ACHN (cell line): ENCODE data around the gene SNAPIN.
"Not testable (repeated sequence)": the region's sequence is repeated elsewhere in the genome, so short reads cannot be mapped to it uniquely, and the experiment has no call there.

Experiments
- DNase-seq: peaks from one replicate; pipeline ENCODE4 v3.0.0-alpha.2; 2015
- in situ Hi-C: cut with HindIII; loops from 2 replicates; pipeline ENCODE4 v1.10.0; 2017; ENCODE audit warnings: low sequenced_read_pairs, low pct_ligation_motif_present, low pct_unique_long_range_greater_than_20kb

Gene SNAPIN

DNA sequence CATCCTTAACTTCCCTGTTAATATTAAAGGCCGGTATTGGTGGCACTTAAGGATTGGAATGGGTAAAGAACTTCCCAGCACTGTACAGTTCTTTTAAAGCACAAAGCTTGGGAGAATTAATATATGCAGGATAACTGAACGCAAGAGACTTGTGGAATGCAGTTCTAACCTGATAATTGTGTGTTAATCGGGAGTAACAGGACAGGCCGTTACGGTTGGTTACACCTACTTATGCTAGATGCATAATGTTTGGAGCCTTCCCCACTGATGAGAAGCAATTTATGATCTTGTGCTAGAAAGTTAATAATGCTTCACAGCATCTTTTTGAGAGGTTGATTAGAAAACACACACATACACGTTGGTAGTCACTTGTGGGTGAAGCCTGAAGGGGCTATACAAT lies 17.6 kb upstream of the SNAPIN start:
- no peak for DNase-seq
- in situ Hi-C loops, result no loop called here

DNA sequence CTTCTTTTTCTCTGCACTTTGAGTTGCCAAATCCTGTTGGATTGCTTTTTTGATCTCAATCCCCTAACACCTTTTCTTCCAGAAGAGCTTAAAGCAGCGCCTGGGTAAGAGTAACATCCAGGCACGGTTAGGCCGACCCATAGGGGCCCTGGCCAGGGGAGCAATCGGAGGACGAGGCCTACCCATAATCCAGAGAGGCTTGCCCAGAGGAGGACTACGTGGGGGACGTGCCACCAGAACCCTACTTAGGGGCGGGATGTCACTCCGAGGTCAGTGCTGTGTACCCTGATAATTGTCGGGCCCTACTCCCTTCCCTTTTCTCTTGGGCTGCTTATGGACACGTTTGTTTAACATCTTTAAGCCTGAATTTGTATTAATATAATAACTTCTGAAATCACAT lies 16.3 kb upstream of the SNAPIN start:
- in situ Hi-C loops, result no loop called here
- no peak for DNase-seq

DNA sequence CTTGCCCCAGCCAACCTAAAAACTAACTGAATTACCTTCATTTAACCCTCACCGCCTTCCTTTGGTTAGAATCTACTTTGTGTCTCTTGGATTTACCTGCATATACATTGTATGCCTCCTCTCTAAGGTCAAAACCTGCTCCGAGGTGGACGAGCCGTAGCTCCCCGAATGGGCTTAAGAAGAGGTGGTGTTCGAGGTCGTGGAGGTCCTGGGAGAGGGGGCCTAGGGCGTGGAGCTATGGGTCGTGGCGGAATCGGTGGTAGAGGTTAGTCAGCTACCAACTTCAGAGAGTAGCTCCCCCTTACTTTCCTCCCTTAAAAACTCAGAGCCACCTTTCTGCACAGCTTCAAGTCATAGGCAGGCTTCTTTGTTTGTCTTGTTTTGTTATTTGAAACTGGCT lies 15.4 kb upstream of the SNAPIN start:
- in situ Hi-C loops, result no loop called here
- DNase-seq, result no peak

DNA sequence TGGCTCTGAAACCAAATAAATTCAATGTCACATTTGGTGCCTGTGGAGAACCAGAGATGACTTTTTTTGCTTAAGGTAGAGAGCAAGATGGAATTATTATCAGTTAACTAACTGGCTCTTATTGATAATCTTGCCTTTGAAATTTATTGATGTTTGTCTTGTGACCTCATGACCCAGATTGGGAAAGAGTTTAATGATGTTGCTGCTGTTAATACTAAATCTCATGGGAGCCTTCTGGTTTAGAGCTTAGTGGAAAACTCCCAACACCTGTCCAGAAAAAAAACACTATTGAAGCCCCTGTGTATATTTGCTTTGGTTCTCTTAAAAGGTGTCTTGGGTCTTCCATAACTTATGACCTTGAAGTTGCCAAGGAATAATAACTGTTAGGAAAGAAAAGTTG lies 14.7 kb upstream of the SNAPIN start:
- in situ Hi-C loops, result no loop called here
- DNase-seq, result no peak

DNA sequence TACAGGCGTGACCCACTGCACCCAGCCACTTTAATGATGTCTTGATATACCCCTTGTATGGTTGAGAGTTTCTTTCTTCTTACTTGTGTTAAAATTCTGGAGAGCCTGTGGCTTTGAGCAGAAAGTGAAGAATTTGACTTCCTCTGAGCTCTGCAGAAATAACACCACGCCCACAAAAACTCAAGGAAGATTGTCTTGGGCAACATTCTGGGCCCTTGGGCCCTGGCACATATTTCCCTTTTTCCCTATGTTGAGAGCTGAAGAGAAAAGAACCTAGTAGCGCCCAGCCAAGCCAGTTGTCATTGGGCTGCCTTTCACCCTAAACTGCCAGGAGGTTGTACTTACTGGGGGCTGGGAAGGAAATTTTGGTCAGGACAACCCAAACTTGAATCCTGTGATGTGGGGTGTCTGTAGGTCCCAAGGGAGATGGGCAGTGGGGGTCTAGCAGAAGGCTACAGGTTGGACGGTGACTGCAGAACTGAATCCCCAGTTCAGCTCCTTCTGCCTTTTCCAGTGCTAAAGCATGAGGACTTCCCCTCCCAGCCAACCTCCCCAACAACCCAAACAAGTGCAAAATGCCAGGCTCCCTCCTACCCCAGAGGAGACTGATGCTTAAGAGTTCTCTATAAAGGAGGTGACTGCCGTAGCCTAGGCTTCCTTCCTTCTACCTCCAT lies 11.7 kb upstream of the SNAPIN start:
- in situ Hi-C loops, result no loop called here
- no peak for DNase-seq

DNA sequence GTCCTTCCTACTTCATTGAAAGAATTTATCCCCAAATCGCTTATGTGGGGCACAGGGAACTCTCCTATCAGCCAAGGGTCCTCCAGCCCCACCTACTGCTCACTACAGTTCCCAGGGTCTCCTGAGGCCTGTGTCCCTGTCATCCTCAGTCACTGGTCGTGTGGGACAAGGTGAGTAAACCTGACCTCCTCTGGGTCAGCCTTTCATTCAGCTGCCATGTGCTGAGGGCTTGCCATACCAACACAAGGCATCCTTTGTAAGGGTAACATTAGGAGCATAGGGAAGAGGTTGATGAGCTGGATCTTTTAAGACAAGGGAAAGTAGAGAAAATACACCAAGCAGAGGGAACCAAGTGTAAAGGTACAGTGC lies 11.2 kb upstream of the SNAPIN start:
- in situ Hi-C loops, result no loop called here
- no peak for DNase-seq

DNA sequence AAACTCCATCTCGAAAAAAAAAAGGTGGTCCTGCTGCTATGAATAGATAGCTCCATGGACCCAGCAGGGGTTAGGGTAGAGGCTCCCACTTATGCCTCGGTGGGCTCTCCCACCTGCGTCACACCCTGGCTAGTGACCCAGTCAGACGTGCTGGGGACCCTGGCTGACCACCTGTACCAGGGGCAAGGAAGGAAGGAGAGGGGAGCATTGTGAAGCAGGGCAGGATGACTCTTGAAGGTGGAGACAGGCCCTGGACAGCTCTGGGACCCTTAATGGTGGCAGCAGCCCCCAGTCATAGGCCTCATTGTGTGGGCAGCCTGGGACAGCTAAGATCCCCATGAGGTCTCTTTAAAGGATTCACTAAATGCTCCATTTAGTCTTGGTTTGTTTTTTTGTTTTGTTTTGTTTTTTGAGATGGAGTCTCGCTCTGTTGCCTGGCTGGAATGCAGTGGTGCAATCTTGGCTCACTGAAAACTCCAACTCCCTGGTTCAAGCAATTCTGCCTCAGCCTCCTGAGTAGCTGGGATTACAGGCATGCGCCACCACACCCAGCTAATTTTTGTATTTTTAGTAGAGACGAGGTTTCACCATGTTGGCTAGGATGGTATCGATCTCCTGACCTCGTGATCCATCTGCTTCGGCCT lies 10.4 kb upstream of the SNAPIN start:
- peak; percentile 37 for DNase-seq
- in situ Hi-C loops, result no loop called here

DNA sequence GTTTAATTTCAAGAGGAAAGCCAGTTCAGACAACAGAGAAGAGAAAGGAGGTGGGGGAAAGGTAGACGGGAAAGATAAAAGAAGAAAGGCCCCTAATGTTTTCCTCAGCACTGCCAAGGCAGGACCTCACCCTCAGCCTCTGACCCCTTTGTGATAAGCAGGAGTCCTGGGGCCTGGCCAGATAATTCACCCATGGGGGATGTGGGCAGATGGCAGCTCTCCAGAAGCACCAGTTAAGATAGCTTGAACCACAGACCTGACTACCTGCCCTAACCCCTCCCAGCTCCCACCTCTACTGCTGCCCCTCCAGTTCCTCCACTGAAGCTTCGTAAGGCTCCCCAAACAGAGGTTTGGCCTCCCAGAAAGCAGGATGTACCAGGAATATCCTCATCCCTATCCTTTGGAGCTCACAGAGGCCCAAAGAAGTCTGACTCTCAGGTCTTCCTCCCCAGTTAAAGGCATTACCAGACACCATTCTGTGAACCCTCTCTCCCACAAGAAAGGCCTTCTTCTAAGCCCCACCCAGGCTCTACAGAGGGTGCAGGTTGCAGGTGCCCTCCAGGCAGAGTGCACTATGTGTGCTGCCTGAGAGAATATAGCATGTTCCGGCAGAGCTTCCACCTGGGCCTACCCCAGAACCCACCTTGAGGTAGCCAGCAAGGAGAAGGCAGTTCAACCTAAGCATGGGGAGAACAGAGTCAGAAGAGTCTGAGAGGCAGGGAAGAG lies 9.2 kb upstream of the SNAPIN start:
- in situ Hi-C loops, result no loop called here
- DNase-seq, result no peak

DNA sequence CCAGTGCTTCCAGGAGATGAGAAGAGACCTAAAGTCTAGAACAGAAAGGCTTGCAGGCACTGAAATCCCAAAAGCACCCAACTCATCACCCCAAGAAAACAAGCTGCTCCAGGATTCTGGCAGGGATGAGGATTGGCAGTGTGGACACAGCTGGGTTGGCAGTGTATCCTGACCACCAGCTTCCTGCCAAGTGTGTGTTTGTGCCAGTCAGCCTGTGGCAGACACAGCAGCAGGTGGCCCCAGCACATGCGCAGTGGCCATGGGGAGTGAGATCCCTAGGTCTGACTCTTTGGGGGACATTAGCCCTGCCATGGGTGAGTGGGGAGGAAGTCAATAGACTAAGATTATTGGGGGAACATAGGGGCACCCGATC lies 8.7 kb upstream of the SNAPIN start:
- DNase-seq, result no peak
- in situ Hi-C loops, result no loop called here

DNA sequence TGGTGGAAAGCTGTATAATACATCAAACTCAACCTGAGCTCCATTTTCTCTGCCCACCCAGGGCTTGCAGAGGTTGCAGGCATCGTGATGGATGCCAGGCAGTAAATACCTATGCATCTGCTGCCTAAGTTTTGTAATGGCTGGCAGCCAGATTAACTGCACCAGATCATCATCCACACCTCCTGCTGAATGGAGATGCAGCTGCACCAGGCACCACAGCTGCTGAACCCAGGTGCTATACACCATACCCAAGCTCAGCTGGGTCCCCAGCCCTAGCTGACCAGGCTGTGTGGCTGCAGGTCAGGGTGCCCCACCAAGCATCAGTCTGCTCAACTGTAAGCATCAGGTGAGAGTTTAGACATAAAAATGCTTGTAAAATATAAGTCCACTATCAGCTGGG lies 6.7 kb upstream of the SNAPIN start:
- in situ Hi-C loops, result no loop called here
- DNase-seq, result no peak

DNA sequence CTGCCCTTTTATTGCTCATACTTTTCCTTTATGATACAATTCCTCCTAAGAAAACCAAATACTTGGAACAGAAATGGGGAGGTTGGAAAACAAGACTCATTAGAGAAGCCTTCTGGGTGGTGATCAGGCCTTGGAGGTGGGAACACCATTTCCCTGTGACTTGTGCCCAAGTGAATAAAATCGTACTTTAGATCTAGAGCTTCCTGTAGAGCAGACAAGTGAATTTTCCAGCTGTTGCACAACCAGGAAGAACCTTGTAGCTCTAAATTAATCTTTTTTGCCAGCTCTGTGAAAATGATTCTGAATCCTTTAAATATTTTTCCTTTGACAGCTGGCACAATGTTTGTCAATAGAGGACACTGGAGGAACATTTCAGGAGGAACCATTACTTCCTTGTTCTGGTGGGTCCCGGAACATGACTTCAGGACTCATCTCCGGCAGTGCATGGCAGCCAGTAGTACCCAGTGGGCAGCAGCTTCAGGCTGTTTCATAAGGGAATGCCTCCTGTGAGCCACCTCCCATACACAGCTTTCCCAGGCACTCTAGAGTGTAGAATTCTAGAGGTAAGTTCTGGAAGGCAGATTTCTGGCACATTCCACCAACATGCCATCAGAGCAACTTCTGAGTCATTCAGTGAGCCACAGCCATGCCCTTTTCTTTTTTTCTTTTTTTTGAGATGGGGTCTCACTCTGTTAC lies 5.5 kb upstream of the SNAPIN start:
- peak; percentile 44 for DNase-seq
- in situ Hi-C loops, result no loop called here

DNA sequence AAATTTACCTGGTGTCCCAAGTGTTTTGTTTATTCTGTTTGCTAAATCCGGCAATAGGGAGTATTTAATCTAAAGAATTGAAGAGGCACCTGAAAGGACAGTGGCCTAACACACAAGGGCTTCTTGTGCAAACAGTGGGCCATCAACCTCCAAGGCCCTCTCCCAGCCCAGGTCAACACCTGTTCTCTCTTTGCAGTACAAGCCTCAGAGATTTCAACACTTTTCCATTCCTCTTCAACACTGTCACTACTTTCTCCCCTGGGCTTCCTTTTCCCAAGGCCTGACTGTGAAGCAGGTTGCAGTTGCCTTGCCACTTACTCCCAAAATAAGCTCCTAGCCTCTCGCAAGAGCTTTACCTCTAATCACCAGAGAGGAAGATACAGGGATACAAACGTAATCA lies 3.2 kb upstream of the SNAPIN start:
- no peak for DNase-seq
- in situ Hi-C loops, result no loop called here

DNA sequence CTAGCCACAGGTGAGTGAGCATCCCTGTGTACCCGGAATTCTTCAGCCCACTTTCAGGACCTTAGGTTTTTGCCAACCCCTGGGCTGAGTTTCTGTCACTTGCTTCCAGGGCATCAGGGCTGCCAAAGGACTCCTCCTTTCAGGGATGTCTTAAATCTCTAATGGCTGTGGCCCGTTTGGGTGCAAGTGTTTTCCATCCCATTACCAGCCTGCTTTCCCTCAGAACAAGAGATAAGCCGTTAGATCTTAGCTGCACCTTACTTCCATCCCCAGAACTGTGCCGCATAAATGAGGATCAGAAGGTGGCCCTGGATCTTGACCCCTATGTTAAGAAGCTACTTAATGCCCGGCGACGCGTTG lies 652 bp downstream of the SNAPIN start:
- in situ Hi-C loops, result no loop called here
- DNase-seq, result no peak

DNA sequence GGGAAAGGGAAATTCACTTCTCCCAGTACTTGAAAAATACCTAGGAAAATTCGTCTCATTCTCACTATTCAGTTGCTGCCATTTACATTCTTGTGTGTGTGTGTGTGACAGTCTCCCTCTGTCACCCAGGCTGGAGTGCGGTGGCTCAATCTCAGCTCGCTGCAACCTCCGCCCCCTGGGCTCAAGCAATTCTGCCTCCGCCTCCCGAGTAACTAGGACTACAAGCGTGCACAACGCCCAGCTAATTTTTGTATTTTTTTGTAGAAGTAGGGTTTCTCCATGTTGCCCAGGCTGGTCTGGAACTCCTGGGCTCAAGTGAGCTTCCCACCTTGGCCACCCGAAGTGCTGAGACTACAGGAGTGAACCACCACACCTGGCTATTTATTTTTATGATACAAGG lies 1.2 kb downstream of the SNAPIN start:
- in situ Hi-C loops, result no loop called here
- no peak for DNase-seq

DNA sequence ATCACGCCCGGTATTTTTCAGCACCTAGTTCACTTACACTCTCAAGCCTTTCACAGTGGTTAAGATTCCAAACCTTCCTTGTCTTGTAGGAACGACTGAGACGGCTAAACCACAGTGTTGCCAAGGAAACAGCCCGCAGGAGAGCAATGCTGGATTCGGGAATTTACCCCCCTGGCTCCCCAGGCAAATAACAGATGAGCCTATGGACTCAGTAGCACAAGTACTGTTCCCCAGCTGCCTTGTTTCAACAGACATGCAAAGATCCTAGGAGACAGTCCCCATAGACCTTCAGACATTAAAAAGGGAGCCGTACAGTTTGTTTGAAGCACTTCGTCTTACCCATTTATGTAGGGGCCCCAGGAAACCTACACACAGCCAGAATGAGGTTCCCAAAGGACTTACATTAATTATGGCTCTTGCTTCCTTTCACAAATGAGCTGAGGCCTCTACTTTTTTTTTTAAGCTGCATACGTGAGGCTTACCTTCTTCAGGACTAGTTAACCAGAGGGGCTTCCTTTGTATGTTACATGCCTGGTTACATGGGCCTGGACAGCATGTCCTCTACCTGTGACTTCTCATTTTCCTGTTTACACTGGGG lies 2.7 kb downstream of the SNAPIN start:
- no peak for DNase-seq
- in situ Hi-C loops, result no loop called here

DNA sequence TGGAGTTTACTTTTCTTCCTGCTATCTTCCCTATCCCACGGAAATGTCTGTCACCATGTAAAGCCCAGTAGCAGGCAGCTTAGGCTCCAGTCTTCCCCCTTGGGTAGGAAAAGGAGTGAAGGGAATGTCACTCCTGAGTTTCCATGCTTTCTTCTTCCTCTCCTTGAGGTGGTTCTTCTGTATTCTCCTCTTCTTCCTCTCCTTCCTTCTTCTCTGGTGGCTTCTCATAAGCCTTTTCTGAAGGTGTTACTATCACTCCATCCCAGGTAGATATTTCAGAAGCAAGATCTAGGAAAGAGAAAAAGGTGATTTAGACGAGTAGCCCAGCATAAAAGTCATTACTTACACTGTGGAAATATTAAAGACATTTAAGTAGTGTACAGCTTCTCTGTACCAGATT lies 3.8 kb downstream of the SNAPIN start:
- in situ Hi-C loops, result no loop called here

DNA sequence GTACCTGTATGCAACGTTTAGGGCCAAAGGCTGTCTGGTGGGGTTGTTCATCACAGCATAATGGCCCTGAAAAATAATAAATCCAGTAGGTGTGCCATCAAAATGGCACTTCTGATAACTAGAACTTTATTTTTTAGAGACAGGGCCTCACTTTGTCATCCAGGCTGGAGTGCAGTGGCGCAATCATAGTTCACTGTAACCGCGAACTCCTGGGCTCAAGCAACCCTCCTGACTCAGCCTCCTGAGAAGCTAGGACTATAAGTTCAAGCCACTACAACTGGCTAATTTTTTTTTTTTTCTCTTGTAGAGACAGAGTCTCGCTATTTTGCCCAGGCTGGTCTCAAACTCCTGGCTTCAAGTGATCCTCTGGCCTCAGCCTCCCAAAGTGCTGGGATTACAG lies 4.7 kb downstream of the SNAPIN start:
- in situ Hi-C loops, result no loop called here

More for the DNA sequence above, 3.8 kb downstream of the SNAPIN start:
- no peak for DNase-seq

DNA sequence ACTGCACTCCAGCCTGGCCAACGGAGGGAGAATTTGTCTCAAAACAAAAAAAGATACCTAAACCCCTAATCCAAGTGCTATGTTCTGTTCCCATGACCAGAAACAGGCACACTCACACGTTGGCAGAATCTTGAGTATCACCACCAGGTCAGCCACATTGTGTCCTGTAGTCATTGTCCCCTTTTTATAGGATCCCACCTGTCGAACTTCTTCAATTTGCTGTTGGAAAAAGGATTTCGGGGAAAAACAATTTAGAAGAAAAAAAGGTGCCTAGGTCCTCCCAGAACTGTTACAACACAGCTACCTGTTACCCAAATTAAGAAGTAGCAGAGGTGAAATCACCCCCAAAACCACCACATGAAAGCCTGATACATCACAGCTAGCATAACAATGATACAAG lies 8.9 kb downstream of the SNAPIN start:
- in situ Hi-C loops, result no loop called here
- no peak for DNase-seq

More for the DNA sequence above, 4.7 kb downstream of the SNAPIN start:
- no peak for DNase-seq

DNA sequence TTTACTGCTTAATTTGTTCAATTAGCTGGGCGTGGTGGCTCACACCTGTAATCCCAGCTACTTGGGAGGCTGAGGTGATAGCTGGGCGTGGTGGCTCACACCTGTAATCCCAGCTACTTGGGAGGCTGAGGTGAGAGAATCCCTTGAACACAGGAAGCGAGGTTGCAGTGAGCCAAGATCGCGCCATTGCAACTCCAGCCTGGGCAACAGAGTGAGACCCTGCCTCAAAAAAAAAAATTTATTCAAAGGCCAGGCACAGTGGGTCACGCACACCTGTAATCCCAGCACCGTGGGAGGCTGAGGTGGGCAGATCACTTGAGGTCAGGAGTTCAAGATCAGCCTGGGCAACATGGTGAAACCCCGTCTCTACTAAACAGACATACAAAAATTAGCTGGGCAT lies 10.2 kb downstream of the SNAPIN start:
- DNase-seq, in situ Hi-C loops: not testable (repeated sequence)
